A549 (cell line): Measurements from ENCODE around the gene CLDN14. TPM values are rescaled to one million over a fixed set of nuclear protein-coding genes. Genes with fewer than 3 reads are reported as not detected.
A peak's percentile ranks its signal among the peaks of the same experiment; 100 is the strongest.

Experiments
- ATAC-seq, 2 experiments: fragments of 200-7000 bp in 1 of 2; fragments of >200 bp in 1 of 2; cut with Nextera tagmentation in 1 of 2; cut with Tn5 transposase in 1 of 2; 3 replicates each; pipeline versions ENCODE4 v1.8.0 to v1.9.1; 2018 to 2020; ENCODE audit warnings: mild to moderate bottlenecking in 1 of 2, moderate library complexity in 1 of 2
- CTCF ChIA-PET: fragments of 300-600 bp; sonication (Branson Sonifier 250); formaldehyde crosslinking; extraction: SDS; loops from one replicate; lab custom pipeline; 2021; ENCODE audit warnings: antibody characterized with exemption, inconsistent platforms; lab: Yijun Ruan, JAX
- POLR2A ChIA-PET: fragments of 350-600 bp; formaldehyde crosslinking; extraction: SDS; loops from one replicate; lab custom pipeline; 2021; ENCODE audit warnings: antibody characterized with exemption, inconsistent platforms; lab: Yijun Ruan, JAX
- DNase-seq, 2 experiments: peaks; one replicate each; pipeline versions ENCODE4 v3.0.0 to v3.0.0-alpha.2; 2011 to 2016; ENCODE audit warnings: low read depth in 1 of 2, low spot score in 1 of 2
- FAIRE-seq: peaks from 2 replicates; lab custom pipeline; 2011; peaks lifted over from hg19 to GRCh38; lab: Jason Lieb, UNC
- H3K27ac ChIP-seq, 2 experiments: fragments of >200 bp; sonication (Bioruptor Twin); formaldehyde crosslinking; 3 replicates each; pipeline ENCODE4 v1.5.1; 2016 to 2017
- H3K4me1 ChIP-seq: fragments of >200 bp; sonication (Bioruptor Twin); formaldehyde crosslinking; 3 replicates; pipeline ENCODE4 v1.6.1; 2016
- H3K4me2 ChIP-seq: fragments of >200 bp; sonication (Bioruptor Twin); formaldehyde crosslinking; 3 replicates; pipeline ENCODE4 v1.6.1; 2016
- H3K4me3 ChIP-seq: fragments of >200 bp; sonication (Bioruptor Twin); formaldehyde crosslinking; 3 replicates; pipeline ENCODE4 v1.5.1; 2016
- H3K9me3 ChIP-seq: fragments of >200 bp; sonication (Bioruptor Twin); formaldehyde crosslinking; 3 replicates; pipeline ENCODE4 v1.6.1; 2016
- ATOH8 ChIP-seq: fragments of 250-450 bp; sonication (Bioruptor Pico); IDR thresholded peaks from 2 replicates; pipeline ENCODE4 v1.5.0; 2020; ENCODE audit warnings: low read depth, mild to moderate bottlenecking, moderate library complexity
- BCL3 ChIP-seq: fragments of >200 bp; sonication (Bioruptor Twin); formaldehyde crosslinking; IDR thresholded peaks from 3 replicates; pipeline ENCODE4 v1.6.1; 2016
- CHD4 ChIP-seq: fragments of 200-600 bp; sonication (generic); IDR thresholded peaks from 2 replicates; pipeline ENCODE4 v1.6.1; 2016; ENCODE audit warnings: antibody characterized with exemption, mild to moderate bottlenecking, borderline replicate concordance
- CTCF ChIP-seq: fragments of >200 bp; sonication (Bioruptor Twin); formaldehyde crosslinking; IDR thresholded peaks from 3 replicates; pipeline ENCODE4 v1.5.1; 2016
- E2F6 ChIP-seq: IDR thresholded peaks from 2 replicates; pipeline ENCODE4 v1.6.1; 2012; ENCODE audit warnings: low read depth, borderline replicate concordance
- EHF ChIP-seq: fragments of 250-450 bp; sonication (Bioruptor Pico); IDR thresholded peaks from 2 replicates; pipeline ENCODE4 v1.5.0; 2020; ENCODE audit warnings: mild to moderate bottlenecking
- EHMT2 ChIP-seq: fragments of 200-600 bp; sonication (generic); IDR thresholded peaks from 2 replicates; pipeline ENCODE4 v1.6.1; 2016; ENCODE audit warnings: antibody characterized with exemption, low read depth, mild to moderate bottlenecking, moderate library complexity
- GATA3 ChIP-seq: IDR thresholded peaks from 2 replicates; pipeline ENCODE4 v1.6.1; 2012; ENCODE audit warnings: borderline replicate concordance
- HDAC2 ChIP-seq: fragments of 200-600 bp; sonication (generic); IDR thresholded peaks from 2 replicates; pipeline ENCODE4 v1.6.1; 2016
- JUNB ChIP-seq: fragments of >200 bp; sonication (Bioruptor Twin); formaldehyde crosslinking; IDR thresholded peaks from 2 replicates; pipeline ENCODE4 v1.6.1; 2016
- MAFK ChIP-seq: fragments of 450-650 bp; IDR thresholded peaks from 2 replicates; pipeline ENCODE4 v1.6.1; 2014; ENCODE audit not compliant: partially characterized antibody
- MAX ChIP-seq: IDR thresholded peaks from 2 replicates; pipeline ENCODE4 v1.6.1; 2012
- NFE2L2 ChIP-seq: fragments of 150-350 bp; conservative IDR thresholded peaks from 2 replicates; pipeline ENCODE4 v1.6.1; 2014; ENCODE audit warnings: low read length
- POLR2A ChIP-seq: IDR thresholded peaks from 2 replicates; pipeline ENCODE4 v1.6.1; 2012; ENCODE audit warnings: mild to moderate bottlenecking, low read length
- POLR2AphosphoS2 ChIP-seq: conservative IDR thresholded peaks from 2 replicates; pipeline ENCODE4 v1.6.1; 2012; ENCODE audit warnings: low read length, improper control_type of control experiment, inconsistent platforms
- RAD21 ChIP-seq, 2 experiments: fragments of >200 bp in 1 of 2; sonication (Bioruptor Twin) in 1 of 2; formaldehyde crosslinking in 1 of 2; IDR thresholded peaks in 1 of 2; conservative IDR thresholded peaks in 1 of 2; 2 replicates in 1 of 2; 3 replicates in 1 of 2; pipeline ENCODE4 v1.6.1; 2012 to 2018; ENCODE audit warnings: inconsistent platforms in 1 of 2
- RCOR1 ChIP-seq: fragments of 150-350 bp; IDR thresholded peaks from 2 replicates; pipeline ENCODE4 v1.6.1; 2014; ENCODE audit warnings: antibody characterized with exemption, low read length, low read depth
- RNF2 ChIP-seq: fragments of 200-600 bp; sonication (generic); IDR thresholded peaks from 2 replicates; pipeline ENCODE4 v1.6.1; 2016; ENCODE audit warnings: low read depth, mild to moderate bottlenecking, antibody characterized with exemption, moderate library complexity, borderline replicate concordance
- SMC3 ChIP-seq: fragments of >200 bp; sonication (Bioruptor Twin); formaldehyde crosslinking; IDR thresholded peaks from 3 replicates; pipeline ENCODE4 v1.6.1; 2018; ENCODE audit warnings: inconsistent platforms
- SREBF2 ChIP-seq: fragments of 450-650 bp; IDR thresholded peaks from 2 replicates; pipeline ENCODE4 v1.6.1; 2014; ENCODE audit warnings: mild to moderate bottlenecking, moderate library complexity
- TFCP2L1 ChIP-seq: fragments of 250-450 bp; sonication (Bioruptor Pico); IDR thresholded peaks from 2 replicates; pipeline ENCODE4 v1.5.0; 2021; ENCODE audit warnings: mild to moderate bottlenecking
- TP53 ChIP-seq: fragments of 250-450 bp; sonication (Bioruptor Pico); IDR thresholded peaks from 2 replicates; pipeline ENCODE4 v1.5.0; 2021; ENCODE audit warnings: mild to moderate bottlenecking, moderate library complexity
- ZFP36 ChIP-seq: fragments of 450-650 bp; IDR thresholded peaks from 2 replicates; pipeline ENCODE4 v1.6.1; 2014; ENCODE audit warnings: borderline replicate concordance; ENCODE audit not compliant: partially characterized antibody
- ZSCAN20 ChIP-seq: fragments of 250-450 bp; sonication (Bioruptor Pico); IDR thresholded peaks from 2 replicates; pipeline ENCODE4 v1.8.0; 2022; ENCODE audit warnings: mild to moderate bottlenecking, moderate library complexity
- WGBS: methylation state at CpG from one replicate; pipeline ENCODE4 v1.1.6; 2017; ENCODE audit errors: missing lambda C conversion rate; 5-methylcytosine and 5-hydroxymethylcytosine counted together
- polyA plus RNA-seq, 4 experiments: library from polyadenylated mRNA; depleted of rRNA in 3 of 4; stranded (reverse); fragments of >200 nt; fragmentation: RNase III in 1 of 4; extraction: RNeasy Plus Mini Kit Qiagen cat#74134 plus additional on column Dnase treatment in 1 of 4; gene quantifications; 2 replicates in 3 of 4; 3 replicates in 1 of 4; pipeline ENCODE4 v1.2.3, GENCODE V29; 2011 to 2017

The CLDN14 gene
- polyA plus RNA-seq, 2 of the 4 experiments (the other 2 are of a cell fraction): not detected

- CTCF ChIA-PET: interaction anchor here (0.6 to 2.6 kb wide), 32 partner anchors 9 to 589 kb away, joined by 3 to 18 read pairs (median 4); no protein-coding TSS in a partner anchor
- FAIRE-seq: no peak
- peak overlapping the region; percentile 32; the same call in 2 of the 3 replicates for H3K4me2 ChIP-seq
Measured at GRCh38 chr21:36422279-36423098, 57.4 kb downstream of the CLDN14 start.

GRCh38 chr21:36420571-36421339 is 59.2 kb downstream of the CLDN14 start:
- TF ChIP-seq E2F6 (no peak), ZSCAN20 (CRISPR knock-in tag) (no peak), GATA3 (no peak)
- Histone ChIP-seq H3K4me3 (no peak overlapping the region), H3K4me1 (peaks cover 13% of the 10 kb centered on the region), H3K27ac (peak overlapping the region; percentile 47 to 67; a peak in 4 of 6 replicates), H3K4me2 (no peak overlapping the region), H3K9me3 (no peaks in the 10 kb centered on the region)
- FAIRE-seq (no peak), DNase-seq (no peak), ATAC-seq (no peak)
- CTCF ChIA-PET: interaction anchor here (1.1 to 2.1 kb wide), 5 partner anchors 9 to 530 kb away, joined by 4 to 16 read pairs (median 6); no protein-coding TSS in a partner anchor
- 92% methylated on average over 14 of the region's 18 CpGs for WGBS
- POLR2A ChIA-PET: no interaction called here

More at GRCh38 chr21:36422279-36423098, 57.4 kb downstream of the CLDN14 start:
- H3K9me3 ChIP-seq: no peaks in the 10 kb centered on the region
- peak; percentile 54 to 71 for DNase-seq
- WGBS: 55% methylated on average over 17 of the region's 28 CpGs
- POLR2A ChIA-PET: no interaction called here
- H3K27ac ChIP-seq: peak overlapping the region; percentile 56 to 67; a peak in 5 of 6 replicates
- H3K4me3 ChIP-seq: no peak overlapping the region
- TF ChIP-seq MAX (peak; percentile 24; the same call in 1 of the 2 replicates), RAD21 (conservative IDR thresholded peaks at IDR 0.05 in 1 of 2, IDR thresholded peaks at IDR 0.05 in 1 of 2) (peak; percentile 57 to 62), BCL3 (no peak), CTCF (peak; percentile 62), CHD4 (no peak), EHF (CRISPR knock-in tag) (no peak), SMC3 (peak; percentile 55), POLR2A (no peak), JUNB (no peak)
- TF ChIP-seq, all 56 proteins: peak for 4
- peaks cover 13% of the 10 kb centered on the region for H3K4me1 ChIP-seq
- ATAC-seq: peak; percentile 73 to 74

- 3% methylated on average over 8 of the region's 8 CpGs for WGBS
- POLR2A ChIA-PET: no interaction called here
- ATAC-seq (peak; percentile 92 to 95), FAIRE-seq (no peak), DNase-seq (peak; percentile 84 to 91)
- Histone ChIP-seq H3K4me3 (no peak overlapping the region), H3K4me1 (peaks cover 13% of the 10 kb centered on the region), H3K27ac (peak overlapping the region; percentile 47 to 67; a peak in 4 of 6 replicates), H3K9me3 (no peaks in the 10 kb centered on the region), H3K4me2 (peak overlapping the region; percentile 33; the same call in 1 of the 3 replicates)
- CTCF ChIA-PET: interaction anchor here (0.6 to 2.1 kb wide), 21 partner anchors 10 to 570 kb away, joined by 3 to 16 read pairs (median 4); no protein-coding TSS in a partner anchor
- TF ChIP-seq EHMT2 (no peak), TP53 (no peak), NFE2L2 (no peak), RNF2 (no peak), HDAC2 (no peak), RCOR1 (no peak), CTCF (peak; percentile 67), ATOH8 (no peak), MAFK (no peak), TFCP2L1 (no peak), POLR2AphosphoS2 (no peak), ZFP36 (no peak), SREBF2 (no peak)
Measured at GRCh38 chr21:36419996-36420395, 59.9 kb downstream of the CLDN14 start.
